Transverse colon (tissue), 4 donors: ENCODE measurements around the gene SIRT5. TPM values are rescaled to one million over a fixed set of nuclear protein-coding genes. Genes with fewer than 3 reads are reported as not detected.

Source experiments
- DNase-seq: peaks from one replicate; pipeline ENCODE4 v3.0.0-alpha.2; 2019
- H3K27ac ChIP-seq, 4 donors: fragments of 200-600 bp; sonication (generic); 2 replicates each; pipeline ENCODE4 v1.5.1; 2016 to 2018; ENCODE audit warnings: inconsistent platforms in 4 of 4
- H3K27me3 ChIP-seq: fragments of 200-600 bp; sonication (generic); 2 replicates; pipeline ENCODE4 v1.5.1; 2017; ENCODE audit warnings: inconsistent platforms
- H3K36me3 ChIP-seq, 4 donors: fragments of 200-600 bp; sonication (generic); 2 replicates each; pipeline ENCODE4 v1.5.1; 2017 to 2019; ENCODE audit warnings: inconsistent platforms in 4 of 4
- H3K4me1 ChIP-seq, 4 donors: fragments of 200-600 bp; sonication (generic); 2 replicates each; pipeline ENCODE4 v1.5.1; 2017 to 2020; ENCODE audit warnings: inconsistent platforms in 4 of 4
- H3K4me3 ChIP-seq, 4 donors: fragments of 200-600 bp; sonication (generic); 1 replicate in 1 of 4; 2 replicates in 3 of 4; pipeline versions ENCODE4 v1.5.1 to v1.6.1; 2017 to 2019; ENCODE audit warnings: inconsistent platforms in 4 of 4
- H3K9me3 ChIP-seq, 2 donors: fragments of 200-600 bp; sonication (generic); 2 replicates each; pipeline ENCODE4 v1.5.1; 2017 to 2019; ENCODE audit warnings: inconsistent platforms in 2 of 2
- CTCF ChIP-seq, 5 experiments: fragments of 200-600 bp in 3 of 5; fragments of 450-650 bp in 2 of 5; sonication (generic) in 3 of 5; IDR thresholded peaks; 1 replicate in 2 of 5; 2 replicates in 3 of 5; pipeline ENCODE4 v1.5.1; 2016 to 2017; ENCODE audit warnings: antibody characterized with exemption in 5 of 5, inconsistent platforms in 3 of 5, mild to moderate bottlenecking in 2 of 5, moderate library complexity in 1 of 5
- EP300 ChIP-seq: sonication (generic); formaldehyde crosslinking; IDR thresholded peaks from one replicate; pipeline ENCODE4 v1.6.1; 2017; ENCODE audit warnings: antibody characterized with exemption, low read depth
- POLR2A ChIP-seq: fragments of 450-650 bp; IDR thresholded peaks from one replicate; pipeline ENCODE4 v1.6.1; 2016; ENCODE audit warnings: antibody characterized with exemption, mild to moderate bottlenecking, moderate library complexity
- POLR2AphosphoS5 ChIP-seq, 3 donors: sonication (generic); formaldehyde crosslinking; IDR thresholded peaks; one replicate each; pipeline ENCODE4 v1.6.1; 2016; ENCODE audit warnings: antibody characterized with exemption in 3 of 3
- WGBS, 2 donors: methylation state at CpG; one replicate each; pipeline ENCODE4 v1.1.5; 2018; ENCODE audit warnings: low coverage in 1 of 2; 5-methylcytosine and 5-hydroxymethylcytosine counted together
- in situ Hi-C, 4 donors: fragments of 200-750 bp; cut with MboI; loops; one replicate each; pipeline versions ENCODE4 v1.15.0 to v1.15.1; 2017; ENCODE audit warnings: low sequenced_read_pairs in 3 of 4, low pct_ligation_motif_present in 1 of 4, low pct_unique_long_range_greater_than_20kb in 1 of 4
- intact Hi-C: fragments of 100-400 bp; cut with DNase I; formaldehyde crosslinking; loops from one replicate; pipeline ENCODE4 v1.15.1; 2023; ENCODE audit warnings: low total_unique reads
- total RNA-seq, 4 donors: library from RNA; depleted of rRNA; stranded (reverse); fragments of >200 nt; gene quantifications; one replicate each; pipeline ENCODE4 v1.1.0, GENCODE V29; 2016

SIRT5 gene
- total RNA-seq, 4 donors from 2014 or later = 10.1 to 21.0 (median 13.9) TPM

GRCh38 chr6:13558718-13559117, 15.7 kb upstream of the SIRT5 start:
- intact Hi-C loops (no loop called here), in situ Hi-C loops (no loop called here)
- H3K27ac ChIP-seq = no peak overlapping the region

GRCh38 chr6:13559251-13559650, 15.2 kb upstream of the SIRT5 start:
- Histone ChIP-seq H3K4me1 (peaks cover 0 to 8% (median 0%) of the 10 kb centered on the region in 4 donors), H3K36me3 (no peaks in the 10 kb centered on the region), H3K27ac (no peak overlapping the region), H3K9me3 (no peaks in the 10 kb centered on the region), H3K4me3 (no peak overlapping the region), H3K27me3 (no peaks in the 10 kb centered on the region)
- no peak for DNase-seq
- TF ChIP-seq POLR2A (no peak), POLR2AphosphoS5 (IDR thresholded peaks at IDR 0.05) (no peak), CTCF (IDR thresholded peaks at IDR 0.05) (no peak), EP300 (no peak)
- intact Hi-C loops = no loop called here
- WGBS, 2 donors = 57 to 59% methylated on average over 2 to 3 of the region's 3 CpGs
- in situ Hi-C loops = no loop called here

More at GRCh38 chr6:13558718-13559117, 15.7 kb upstream of the SIRT5 start:
- H3K4me1 ChIP-seq = peaks cover 0 to 8% (median 0%) of the 10 kb centered on the region in 4 donors
- DNase-seq = no peak
- no peaks in the 10 kb centered on the region for H3K36me3 ChIP-seq
- TF ChIP-seq EP300 (no peak), POLR2A (no peak), CTCF (IDR thresholded peaks at IDR 0.05) (no peak), POLR2AphosphoS5 (IDR thresholded peaks at IDR 0.05) (no peak)
- no peaks in the 10 kb centered on the region for H3K27me3 ChIP-seq
- 71 to 79% methylated on average over 1 to 4 of the region's 4 CpGs for WGBS, 2 donors
- no peak overlapping the region for H3K4me3 ChIP-seq
- no peaks in the 10 kb centered on the region for H3K9me3 ChIP-seq

- WGBS, 2 donors = 93 to 96% methylated on average over 4 of the region's 4 CpGs
- intact Hi-C loops (loop anchor here (10.0 kb wide), 2 partner anchors 75 to 215 kb away; partner anchors contain the start of gene GFOD1), in situ Hi-C loops (no loop called here)
- no peaks in the 10 kb centered on the region for H3K9me3 ChIP-seq
- no peak for DNase-seq
- no peaks in the 10 kb centered on the region for H3K36me3 ChIP-seq
- no peak overlapping the region for H3K4me3 ChIP-seq
- TF ChIP-seq CTCF (IDR thresholded peaks at IDR 0.05) (no peak), POLR2AphosphoS5 (IDR thresholded peaks at IDR 0.05) (no peak), POLR2A (no peak)
- H3K27ac ChIP-seq = no peak overlapping the region
- no peaks in the 10 kb centered on the region for H3K27me3 ChIP-seq
- H3K4me1 ChIP-seq = peaks cover 0 to 8% (median 0%) of the 10 kb centered on the region in 4 donors
These were observed 14.3 kb upstream of the SIRT5 start for GRCh38 chr6:13559968-13560650.

- no peaks in the 10 kb centered on the region for H3K27me3 ChIP-seq
- peaks cover 0 to 3% (median 0%) of the 10 kb centered on the region in 4 donors for H3K4me1 ChIP-seq
- no peaks in the 10 kb centered on the region for H3K36me3 ChIP-seq
- WGBS, 2 donors = 87 to 96% methylated on average over 2 of the region's 2 CpGs
- DNase-seq = no peak
- in situ Hi-C loops (no loop called here), intact Hi-C loops (loop anchor here (10.0 kb wide), 2 partner anchors 76 to 216 kb away; partner anchors contain the start of gene GFOD1)
- H3K4me3 ChIP-seq = no peak overlapping the region
- no peak overlapping the region for H3K27ac ChIP-seq
- no peak for TF ChIP-seq CTCF (IDR thresholded peaks at IDR 0.05)
- TF ChIP-seq POLR2A = no peak
- TF ChIP-seq EP300 = no peak
- no peak for TF ChIP-seq POLR2AphosphoS5 (IDR thresholded peaks at IDR 0.05)
- no peaks in the 10 kb centered on the region for H3K9me3 ChIP-seq
These were observed 13.8 kb upstream of the SIRT5 start for GRCh38 chr6:13560651-13561044.
